ENCODE measurements around the gene USP54. TPM values are rescaled to one million over a fixed set of nuclear protein-coding genes. Genes with fewer than 3 reads are reported as not detected.

USP54 gene
- total RNA-seq, 4 donors from 2014 or later = 45.6 to 54.8 (median 46.7) TPM

GRCh38 chr10:73506491-73506890 is 84.7 kb downstream of the USP54 start:
- Histone ChIP-seq H3K4me1 (no peaks in the 10 kb centered on the region), H3K9me3 (no peaks in the 10 kb centered on the region), H3K27ac (replicated peaks in 1 of 4) (no peak overlapping the region), H3K27me3 (no peaks in the 10 kb centered on the region), H3K36me3 (peaks cover 10 to 64% (median 30%) of the 10 kb centered on the region in 4 donors), H3K4me3 (no peak overlapping the region)
- intact Hi-C loops (cut with DNase I) = no loop called here
- TF ChIP-seq POLR2A (IDR thresholded peaks at IDR 0.05; ENCODE audit: low read depth) (no peak), CTCF (IDR thresholded peaks at IDR 0.05) (no peak), EP300 (IDR thresholded peaks at IDR 0.05) (no peak), POLR2AphosphoS5 (IDR thresholded peaks at IDR 0.05) (no peak)
- WGBS = 86% methylated on average over 1 of the region's 1 CpG
- DNase-seq (ENCODE audit: extremely low spot score) = no peak

GRCh38 chr10:73506074-73506473 is 85.1 kb downstream of the USP54 start:
- TF ChIP-seq POLR2A (IDR thresholded peaks at IDR 0.05; ENCODE audit: low read depth) = no peak
- TF ChIP-seq POLR2AphosphoS5 (IDR thresholded peaks at IDR 0.05) = no peak
- TF ChIP-seq EP300 (IDR thresholded peaks at IDR 0.05) = no peak
- TF ChIP-seq CTCF (IDR thresholded peaks at IDR 0.05) = no peak
- intact Hi-C loops (cut with DNase I) = no loop called here
- Histone ChIP-seq H3K36me3 (peaks cover 10 to 64% (median 32%) of the 10 kb centered on the region in 4 donors), H3K27ac (replicated peaks in 1 of 4) (no peak overlapping the region), H3K4me1 (no peaks in the 10 kb centered on the region), H3K27me3 (no peaks in the 10 kb centered on the region), H3K9me3 (no peaks in the 10 kb centered on the region), H3K4me3 (no peak overlapping the region)
- no peak for DNase-seq (ENCODE audit: extremely low spot score)

DNA sequence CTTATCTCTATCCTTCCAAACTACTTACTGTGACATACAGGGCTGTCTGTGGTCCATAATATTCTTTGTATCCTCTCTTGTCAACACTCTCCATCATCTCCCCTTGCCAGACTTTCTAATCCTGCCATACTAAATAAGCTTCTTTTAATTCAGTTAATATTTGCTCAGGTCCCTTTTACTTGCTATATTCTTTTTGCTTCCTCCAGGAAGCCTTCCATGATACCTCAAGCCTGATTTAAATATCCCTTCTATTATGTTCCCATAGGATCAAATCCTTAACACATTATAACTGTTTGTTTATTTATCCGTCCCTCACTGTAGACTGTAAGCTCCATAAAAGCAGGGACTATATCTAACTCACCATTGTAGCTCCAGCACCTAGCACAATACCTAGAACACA is 88.1 kb downstream of the USP54 start:
- WGBS = 92% methylated on average over 1 of the region's 1 CpG
- Histone ChIP-seq H3K4me3 (no peak overlapping the region), H3K36me3 (peaks cover 20 to 79% (median 60%) of the 10 kb centered on the region in 4 donors), H3K4me1 (no peaks in the 10 kb centered on the region), H3K27me3 (no peaks in the 10 kb centered on the region), H3K9me3 (no peaks in the 10 kb centered on the region), H3K27ac (replicated peaks in 1 of 4) (no peak overlapping the region)
- no peak for TF ChIP-seq CTCF (IDR thresholded peaks at IDR 0.05)
- no peak for TF ChIP-seq POLR2AphosphoS5 (IDR thresholded peaks at IDR 0.05)
- TF ChIP-seq EP300 (IDR thresholded peaks at IDR 0.05) = no peak
- no peak for TF ChIP-seq POLR2A (IDR thresholded peaks at IDR 0.05; ENCODE audit: low read depth)
- intact Hi-C loops (cut with DNase I) = no loop called here
- DNase-seq (ENCODE audit: extremely low spot score) = no peak

DNA sequence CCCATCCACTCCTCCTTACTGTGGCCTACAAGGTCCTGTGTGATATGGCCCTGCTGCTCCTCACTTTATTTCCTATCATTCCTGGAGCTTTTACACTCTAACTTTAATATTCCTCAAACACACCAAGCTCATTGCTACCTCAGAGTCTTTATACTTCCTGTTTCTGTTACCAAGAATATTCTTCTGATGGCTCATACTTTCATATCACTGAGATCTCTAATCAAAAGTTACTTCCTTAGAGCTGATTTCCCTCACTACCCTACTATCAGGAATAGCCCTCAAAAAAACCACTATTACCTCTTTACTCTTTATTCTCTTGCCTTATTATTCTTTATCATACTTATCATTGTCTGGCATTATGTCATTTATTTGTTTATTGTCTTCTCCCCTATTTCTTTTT is 89.5 kb downstream of the USP54 start:
- Histone ChIP-seq H3K36me3 (peaks cover 21 to 89% (median 65%) of the 10 kb centered on the region in 4 donors), H3K4me1 (peaks cover 3 to 12% (median 7%) of the 10 kb centered on the region in 4 donors), H3K27me3 (no peaks in the 10 kb centered on the region), H3K4me3 (no peak overlapping the region), H3K27ac (replicated peaks in 1 of 4) (no peak overlapping the region), H3K9me3 (no peaks in the 10 kb centered on the region)
- TF ChIP-seq EP300 (IDR thresholded peaks at IDR 0.05) (no peak), POLR2AphosphoS5 (IDR thresholded peaks at IDR 0.05) (no peak), POLR2A (IDR thresholded peaks at IDR 0.05; ENCODE audit: low read depth) (no peak), CTCF (IDR thresholded peaks at IDR 0.05) (no peak)
- DNase-seq (ENCODE audit: extremely low spot score) = no peak
- intact Hi-C loops (cut with DNase I) = no loop called here

DNA sequence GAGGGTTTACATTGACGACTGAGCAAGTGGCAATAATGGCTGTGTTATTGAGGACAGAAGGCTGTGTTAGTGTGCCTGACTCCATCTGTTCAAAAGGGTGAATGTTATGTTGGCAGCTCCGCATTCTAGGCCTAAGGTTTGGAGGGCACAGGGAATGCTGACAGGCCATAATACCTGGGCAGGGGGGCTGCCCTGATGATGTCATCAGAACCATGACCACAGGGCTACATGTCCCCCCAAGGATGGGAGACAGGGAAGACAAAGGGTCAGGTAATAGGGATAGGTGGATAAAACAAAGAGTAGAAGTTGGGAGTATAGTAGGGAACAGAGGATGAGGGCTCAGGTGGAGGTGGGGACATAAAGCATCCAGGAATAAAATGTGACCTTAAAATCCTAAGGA is 93.5 kb downstream of the USP54 start:
- WGBS = 89% methylated on average over 2 of the region's 2 CpGs
- intact Hi-C loops (cut with DNase I) = no loop called here

More for the DNA sequence above, 93.5 kb downstream of the USP54 start:
- Histone ChIP-seq H3K9me3 (no peaks in the 10 kb centered on the region), H3K27me3 (no peaks in the 10 kb centered on the region), H3K4me1 (peaks cover 26 to 41% (median 36%) of the 10 kb centered on the region in 4 donors), H3K36me3 (peaks cover 11 to 55% (median 45%) of the 10 kb centered on the region in 4 donors), H3K4me3 (no peak overlapping the region), H3K27ac (replicated peaks in 1 of 4) (no peak overlapping the region)
- TF ChIP-seq EP300 (IDR thresholded peaks at IDR 0.05) = no peak
- no peak for TF ChIP-seq POLR2A (IDR thresholded peaks at IDR 0.05; ENCODE audit: low read depth)
- TF ChIP-seq CTCF (IDR thresholded peaks at IDR 0.05) = no peak
- no peak for DNase-seq (ENCODE audit: extremely low spot score)
